ENCODE results near the gene ST3GAL3. TPM values are rescaled to one million over a fixed set of nuclear protein-coding genes. Genes with fewer than 3 reads are reported as not detected.

The ST3GAL3 gene
- total RNA-seq, 1 donor from 2014 or later: 20.5 TPM

DNA sequence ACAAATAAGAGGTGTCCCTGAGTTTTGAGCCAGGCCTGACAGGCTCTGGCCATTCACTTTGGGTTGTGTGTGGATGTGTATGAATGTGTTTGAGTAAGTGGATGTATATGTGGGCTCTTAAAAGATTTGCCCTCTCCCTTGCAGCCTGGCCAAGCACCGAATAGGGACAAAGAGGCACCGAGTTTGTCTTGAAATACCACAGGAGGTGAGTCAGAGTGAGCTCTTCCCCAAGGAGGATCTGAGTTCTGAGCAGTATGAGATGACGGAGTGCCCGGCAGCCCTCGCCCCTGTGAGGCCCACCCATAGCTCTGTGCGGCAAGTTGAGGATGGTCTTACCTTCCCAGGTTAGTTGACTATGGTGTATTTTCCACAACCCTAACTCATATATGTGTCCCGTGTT, 38.4 kb upstream of the ST3GAL3 start:
- TF ChIP-seq, protein P1, sequence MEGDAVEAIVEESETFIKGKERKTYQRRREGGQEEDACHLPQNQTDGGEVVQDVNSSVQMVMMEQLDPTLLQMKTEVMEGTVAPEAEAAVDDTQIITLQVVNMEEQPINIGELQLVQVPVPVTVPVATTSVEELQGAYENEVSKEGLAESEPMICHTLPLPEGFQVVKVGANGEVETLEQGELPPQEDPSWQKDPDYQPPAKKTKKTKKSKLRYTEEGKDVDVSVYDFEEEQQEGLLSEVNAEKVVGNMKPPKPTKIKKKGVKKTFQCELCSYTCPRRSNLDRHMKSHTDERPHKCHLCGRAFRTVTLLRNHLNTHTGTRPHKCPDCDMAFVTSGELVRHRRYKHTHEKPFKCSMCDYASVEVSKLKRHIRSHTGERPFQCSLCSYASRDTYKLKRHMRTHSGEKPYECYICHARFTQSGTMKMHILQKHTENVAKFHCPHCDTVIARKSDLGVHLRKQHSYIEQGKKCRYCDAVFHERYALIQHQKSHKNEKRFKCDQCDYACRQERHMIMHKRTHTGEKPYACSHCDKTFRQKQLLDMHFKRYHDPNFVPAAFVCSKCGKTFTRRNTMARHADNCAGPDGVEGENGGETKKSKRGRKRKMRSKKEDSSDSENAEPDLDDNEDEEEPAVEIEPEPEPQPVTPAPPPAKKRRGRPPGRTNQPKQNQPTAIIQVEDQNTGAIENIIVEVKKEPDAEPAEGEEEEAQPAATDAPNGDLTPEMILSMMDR (IDR thresholded peaks at IDR 0.05): no peak
- no peak for DNase-seq
- peaks cover 100% of the 10 kb centered on the region for H3K36me3 ChIP-seq
- H3K27me3 ChIP-seq: no peaks in the 10 kb centered on the region
- no peak overlapping the region for H3K27ac ChIP-seq
- H3K4me1 ChIP-seq: no peaks in the 10 kb centered on the region
- ATAC-seq: no peak
- H3K4me3 ChIP-seq: no peak overlapping the region
- intact Hi-C loops (cut with DNase I): no loop called here
- no peaks in the 10 kb centered on the region for H3K9me3 ChIP-seq

DNA sequence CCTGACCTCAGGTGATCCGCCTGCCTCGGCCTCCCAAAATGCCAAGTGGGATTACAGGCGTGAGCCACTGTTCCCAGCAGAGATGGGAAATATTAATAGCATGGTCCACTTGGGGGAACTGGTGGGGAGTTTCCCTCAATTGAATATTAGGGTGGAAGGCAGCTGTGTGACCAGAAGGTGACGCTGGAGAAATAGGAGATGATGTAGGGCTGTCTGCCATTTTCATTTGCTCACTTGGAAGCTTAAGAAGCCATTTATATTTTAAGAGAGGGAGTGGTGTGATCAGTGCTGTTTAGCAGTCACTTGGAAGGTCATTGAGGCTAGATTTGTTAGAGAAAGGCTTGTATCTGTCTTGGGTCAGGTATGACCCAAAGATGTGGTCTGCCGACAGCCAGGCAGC, 37.5 kb upstream of the ST3GAL3 start:
- intact Hi-C loops (cut with DNase I): no loop called here
- H3K4me3 ChIP-seq: no peak overlapping the region
- TF ChIP-seq, protein P1 (IDR thresholded peaks at IDR 0.05): no peak
- ATAC-seq (no peak), DNase-seq (no peak)
- H3K27me3 ChIP-seq: no peaks in the 10 kb centered on the region
- H3K9me3 ChIP-seq: no peaks in the 10 kb centered on the region
- no peaks in the 10 kb centered on the region for H3K4me1 ChIP-seq
- no peak overlapping the region for H3K27ac ChIP-seq
- peaks cover 100% of the 10 kb centered on the region for H3K36me3 ChIP-seq

DNA sequence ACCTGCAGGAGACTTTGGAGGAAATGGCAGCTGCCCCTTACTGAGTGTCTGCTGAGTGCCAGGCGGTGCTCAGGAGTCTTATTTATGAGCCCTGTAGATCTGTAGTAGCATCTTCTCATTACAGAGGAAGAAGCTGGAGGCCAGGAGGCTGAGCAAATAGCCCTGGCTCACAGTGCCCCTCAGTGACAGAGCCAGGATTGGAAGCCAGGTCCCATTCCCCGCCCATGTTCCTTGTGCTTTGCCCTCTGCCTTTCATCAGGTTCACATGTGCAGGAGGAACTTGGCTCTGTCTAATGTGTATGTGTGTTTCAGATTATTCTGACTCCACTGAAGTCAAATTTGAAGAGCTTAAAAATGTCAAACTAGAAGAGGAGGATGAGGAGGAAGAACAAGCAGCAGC, 36.1 kb upstream of the ST3GAL3 start:
- no peak overlapping the region for H3K4me3 ChIP-seq
- peaks cover 100% of the 10 kb centered on the region for H3K36me3 ChIP-seq
- H3K27me3 ChIP-seq: no peaks in the 10 kb centered on the region
- no peaks in the 10 kb centered on the region for H3K4me1 ChIP-seq
- TF ChIP-seq, protein P1 (IDR thresholded peaks at IDR 0.05): no peak
- no peaks in the 10 kb centered on the region for H3K9me3 ChIP-seq
- no peak overlapping the region for H3K27ac ChIP-seq
- no peak for DNase-seq
- intact Hi-C loops (cut with DNase I): no loop called here
- ATAC-seq: no peak

DNA sequence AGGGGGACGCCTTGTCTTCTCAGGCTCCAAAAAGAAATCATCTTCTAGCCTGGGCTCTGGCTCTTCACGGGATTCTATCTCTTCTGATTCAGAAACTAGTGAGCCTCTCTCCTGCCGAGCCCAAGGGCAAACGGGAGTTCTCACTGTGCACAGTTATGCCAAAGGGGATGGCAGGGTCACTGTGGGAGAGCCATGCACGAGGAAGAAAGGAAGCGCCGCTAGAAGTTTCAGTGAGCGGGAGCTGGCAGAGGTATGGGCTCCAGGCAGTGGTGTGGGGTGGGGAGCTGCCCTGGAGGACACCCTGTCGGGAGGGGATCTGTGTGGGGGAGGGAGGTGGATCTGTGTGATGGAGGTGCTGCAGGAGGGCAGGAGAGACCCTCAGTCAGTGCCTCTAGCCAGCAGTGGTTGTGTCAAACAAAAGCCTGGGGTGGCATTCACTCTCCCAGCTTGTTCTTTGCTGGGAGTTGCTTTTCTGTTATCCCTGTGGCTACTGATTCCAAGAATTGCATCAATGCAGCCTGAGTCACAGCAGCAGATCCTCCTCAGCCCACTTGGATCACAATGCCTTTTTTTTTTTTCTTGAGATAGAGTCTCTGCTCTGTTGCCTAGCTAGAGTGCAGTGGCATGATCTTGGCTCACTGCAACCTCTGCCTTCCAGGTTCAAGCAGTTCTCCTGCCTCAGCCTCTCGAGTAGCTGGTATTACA, 35.6 kb upstream of the ST3GAL3 start:
- no peak for ATAC-seq
- H3K36me3 ChIP-seq: peaks cover 100% of the 10 kb centered on the region
- intact Hi-C loops (cut with DNase I): no loop called here

DNA sequence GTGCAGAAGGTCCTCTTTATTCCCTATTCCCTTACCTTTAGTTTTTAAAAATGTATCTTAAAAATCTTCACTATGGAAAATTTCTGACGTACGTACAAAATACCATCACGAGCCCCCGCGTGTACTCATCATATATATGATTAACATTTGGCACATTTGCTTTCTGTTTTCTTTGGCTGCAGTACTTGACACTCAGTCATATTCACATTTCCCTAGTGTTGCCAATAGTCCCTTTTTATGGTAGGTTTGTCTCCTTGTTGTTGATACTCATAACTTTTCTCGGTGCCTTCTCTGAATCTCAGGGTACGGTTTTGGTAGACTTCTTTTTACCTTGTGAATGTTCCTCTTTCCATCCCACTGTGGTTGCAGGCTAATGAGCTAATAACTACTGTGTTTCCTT, 34.1 kb upstream of the ST3GAL3 start:
- TF ChIP-seq, protein P1 (IDR thresholded peaks at IDR 0.05): no peak
- Histone ChIP-seq H3K4me3 (no peak overlapping the region), H3K9me3 (no peaks in the 10 kb centered on the region), H3K4me1 (no peaks in the 10 kb centered on the region), H3K27ac (no peak overlapping the region), H3K36me3 (peaks cover 97% of the 10 kb centered on the region), H3K27me3 (no peaks in the 10 kb centered on the region)
- intact Hi-C loops (cut with DNase I): no loop called here
- no peak for DNase-seq
- no peak for ATAC-seq

More for the DNA sequence above, 35.6 kb upstream of the ST3GAL3 start:
- TF ChIP-seq, protein P1 (IDR thresholded peaks at IDR 0.05): no peak
- Histone ChIP-seq H3K4me1 (no peaks in the 10 kb centered on the region), H3K9me3 (no peaks in the 10 kb centered on the region), H3K4me3 (no peak overlapping the region), H3K27me3 (no peaks in the 10 kb centered on the region), H3K27ac (no peak overlapping the region)
- DNase-seq: no peak

DNA sequence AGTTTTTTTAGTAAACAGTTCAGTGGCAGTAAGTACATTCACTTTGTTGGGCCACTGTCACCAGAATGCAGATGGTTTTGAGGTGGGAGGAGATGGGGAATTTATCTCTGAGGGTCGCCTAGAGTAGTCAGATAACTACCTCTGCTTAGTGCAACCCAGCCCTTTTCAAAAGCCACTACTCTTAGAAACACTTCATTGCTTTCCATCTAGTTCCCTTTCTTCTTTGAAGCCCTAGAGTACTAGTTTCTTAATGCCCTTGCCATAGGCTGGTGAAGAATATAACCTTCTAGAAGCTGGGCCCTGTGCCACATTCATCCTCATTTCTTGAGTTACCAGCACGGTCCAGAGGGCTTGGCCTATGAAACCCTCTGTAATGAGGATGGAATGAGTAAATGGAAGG, 28.4 kb upstream of the ST3GAL3 start:
- Histone ChIP-seq H3K27ac (no peak overlapping the region), H3K4me1 (no peaks in the 10 kb centered on the region), H3K36me3 (peaks cover 94% of the 10 kb centered on the region), H3K9me3 (no peaks in the 10 kb centered on the region), H3K27me3 (no peaks in the 10 kb centered on the region), H3K4me3 (no peak overlapping the region)
- TF ChIP-seq, protein P1 (IDR thresholded peaks at IDR 0.05): no peak
- intact Hi-C loops (cut with DNase I): no loop called here
- no peak for DNase-seq
- ATAC-seq: no peak

Measured in upper lobe of right lung (tissue), 1 donor.